Panc1 (cell line): ENCODE data around the gene CGB2. TPM values are rescaled to one million over a fixed set of nuclear protein-coding genes. Genes with fewer than 3 reads are reported as not detected.
A peak's percentile ranks its signal among the peaks of the same experiment; 100 is the strongest.

ENCODE experiments used
- ATAC-seq: fragments of 200-7000 bp; cut with Tn5 transposase; 2 replicates; pipeline ENCODE4 v1.9.1; 2020; ENCODE audit warnings: mild to moderate bottlenecking, moderate library complexity
- BruUV-seq: library from RNA; stranded (reverse); fragments of 400-500 nt; replicated peaks from 2 replicates; lab custom pipeline; 2021; lab: Mats Ljungman, UMichigan
- CTCF ChIA-PET: fragments of 300-600 bp; sonication (Branson Sonifier 250); formaldehyde crosslinking; loops from one replicate; lab custom pipeline; 2022; ENCODE audit warnings: antibody characterized with exemption; lab: Charles Lee
- POLR2A ChIA-PET: fragments of 300-600 bp; sonication (Branson Sonifier 250); formaldehyde crosslinking; loops from one replicate; lab custom pipeline; 2022; ENCODE audit warnings: antibody characterized with exemption; lab: Charles Lee
- DNase-seq: peaks from one replicate; pipeline ENCODE4 v3.0.0-alpha.2; 2010; ENCODE audit warnings: low read depth, low spot score
- H3K27ac ChIP-seq: 2 replicates; pipeline ENCODE4 v1.5.1; 2011; ENCODE audit warnings: mild to moderate bottlenecking, low read length, inconsistent platforms
- H3K27me3 ChIP-seq: fragments of 200-500 bp; sonication (Bioruptor generic); 2 replicates; pipeline ENCODE4 v1.6.0; 2014; ENCODE audit warnings: low read length, inconsistent platforms; ENCODE audit not compliant: control insufficient read depth, insufficient read depth
- H3K36me3 ChIP-seq: fragments of 200-500 bp; sonication (Bioruptor generic); 2 replicates; pipeline ENCODE4 v1.5.1; 2014; ENCODE audit warnings: inconsistent platforms, mild to moderate bottlenecking, low read length, moderate library complexity; ENCODE audit not compliant: control insufficient read depth, insufficient read depth
- H3K4me1 ChIP-seq: 2 replicates; pipeline ENCODE4 v1.5.1; 2011; ENCODE audit warnings: inconsistent platforms, mild to moderate bottlenecking, low read length, moderate library complexity; ENCODE audit not compliant: control insufficient read depth, insufficient read depth
- H3K4me3 ChIP-seq, 2 experiments: 2 replicates each; pipeline ENCODE4 v1.5.1; 2011 to 2012; ENCODE audit warnings: low read depth in 2 of 2, low read length in 2 of 2, mild to moderate bottlenecking in 2 of 2, inconsistent platforms in 1 of 2, moderate library complexity in 1 of 2
- H3K9me3 ChIP-seq: fragments of 200-500 bp; sonication (Bioruptor generic); 2 replicates; pipeline ENCODE4 v1.5.1; 2014; ENCODE audit warnings: low read depth, mild to moderate bottlenecking, inconsistent platforms, low read length, moderate library complexity; ENCODE audit not compliant: control insufficient read depth, insufficient read depth
- POLR2AphosphoS5 ChIP-seq: IDR thresholded peaks from 2 replicates; pipeline ENCODE4 v1.6.1; 2012; ENCODE audit warnings: mild to moderate bottlenecking, low read depth, low read length, moderate library complexity
- REST ChIP-seq, 2 experiments: IDR thresholded peaks; 2 replicates each; pipeline ENCODE4 v1.6.1; 2011 to 2012; ENCODE audit warnings: low read depth in 2 of 2, control low read depth in 1 of 2, low read length in 1 of 2, mild to moderate bottlenecking in 1 of 2, moderate library complexity in 1 of 2; ENCODE audit not compliant: insufficient read depth in 1 of 2
- SIN3A ChIP-seq: IDR thresholded peaks from 2 replicates; pipeline ENCODE4 v1.6.1; 2012; ENCODE audit warnings: low read depth, mild to moderate bottlenecking, low read length, moderate library complexity, borderline replicate concordance; ENCODE audit not compliant: insufficient read depth
- TCF7L2 ChIP-seq: IDR thresholded peaks from 2 replicates; pipeline ENCODE4 v1.6.1; 2011; ENCODE audit warnings: mild to moderate bottlenecking, low read depth, low read length, inconsistent platforms
- in situ Hi-C: cut with HindIII; loops from 2 replicates; pipeline ENCODE4 v1.10.0; 2016; ENCODE audit warnings: low sequenced_read_pairs, low pct_unique_long_range_greater_than_20kb
- intact Hi-C: fragments of 100-400 bp; cut with micrococcal nuclease; formaldehyde crosslinking; loops from one replicate; pipeline ENCODE4 v1.10.0; 2022; ENCODE audit not compliant: unreplicated experiment
- total RNA-seq: library from RNA; stranded (reverse); gene quantifications from one replicate; pipeline ENCODE4 v1.2.1, GENCODE V29; 2021; ENCODE audit not compliant: unreplicated experiment
- TF ChIP-seq, protein P1 (sequence below): fragments of 450-650 bp; IDR thresholded peaks from 2 replicates; pipeline ENCODE4 v1.5.1; 2017; ENCODE audit warnings: mild to moderate bottlenecking

CGB2 gene
- total RNA-seq, 1 experiment from 2014 or later = not detected

- BruUV-seq = no TSS peak
- ChIA-PET CTCF (interaction anchor here (0.5 to 1.1 kb wide), 7 partner anchors 9 to 258 kb away, joined by 3 to 10 read pairs (median 4); partner anchors contain the start of gene NTF4), POLR2A (interaction anchor here (0.6 kb wide), 1 partner anchor 360 kb away, joined by 9 read pairs; no protein-coding TSS in a partner anchor)
- no peaks in the 10 kb centered on the region for H3K9me3 ChIP-seq
- H3K4me1 ChIP-seq = no peaks in the 10 kb centered on the region
- DNase-seq (no peak), ATAC-seq (peak; percentile 89)
- H3K27ac ChIP-seq = no peak overlapping the region
- TF ChIP-seq REST (IDR thresholded peaks at IDR 0.05; ENCODE audit: insufficient read depth in 1 of 2, low read depth in 2 of 2, low read length in 1 of 2) (no peak), TCF7L2 (no peak)
- TF ChIP-seq, protein P1, sequence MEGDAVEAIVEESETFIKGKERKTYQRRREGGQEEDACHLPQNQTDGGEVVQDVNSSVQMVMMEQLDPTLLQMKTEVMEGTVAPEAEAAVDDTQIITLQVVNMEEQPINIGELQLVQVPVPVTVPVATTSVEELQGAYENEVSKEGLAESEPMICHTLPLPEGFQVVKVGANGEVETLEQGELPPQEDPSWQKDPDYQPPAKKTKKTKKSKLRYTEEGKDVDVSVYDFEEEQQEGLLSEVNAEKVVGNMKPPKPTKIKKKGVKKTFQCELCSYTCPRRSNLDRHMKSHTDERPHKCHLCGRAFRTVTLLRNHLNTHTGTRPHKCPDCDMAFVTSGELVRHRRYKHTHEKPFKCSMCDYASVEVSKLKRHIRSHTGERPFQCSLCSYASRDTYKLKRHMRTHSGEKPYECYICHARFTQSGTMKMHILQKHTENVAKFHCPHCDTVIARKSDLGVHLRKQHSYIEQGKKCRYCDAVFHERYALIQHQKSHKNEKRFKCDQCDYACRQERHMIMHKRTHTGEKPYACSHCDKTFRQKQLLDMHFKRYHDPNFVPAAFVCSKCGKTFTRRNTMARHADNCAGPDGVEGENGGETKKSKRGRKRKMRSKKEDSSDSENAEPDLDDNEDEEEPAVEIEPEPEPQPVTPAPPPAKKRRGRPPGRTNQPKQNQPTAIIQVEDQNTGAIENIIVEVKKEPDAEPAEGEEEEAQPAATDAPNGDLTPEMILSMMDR = peak; percentile 82
- intact Hi-C loops (no loop called here), in situ Hi-C loops (no loop called here)
- H3K36me3 ChIP-seq = peaks cover 4% of the 10 kb centered on the region; the same call in 1 of the 2 replicates
- no peak overlapping the region for H3K4me3 ChIP-seq
- H3K27me3 ChIP-seq = no peaks in the 10 kb centered on the region
These were observed 32.0 kb upstream of the CGB2 start for GRCh38 chr19:48999481-49000325.

GRCh38 chr19:49004133-49004532, 27.6 kb upstream of the CGB2 start:
- POLR2A ChIA-PET = no interaction called here
- TF ChIP-seq TCF7L2 (no peak), REST (IDR thresholded peaks at IDR 0.05; ENCODE audit: insufficient read depth in 1 of 2, low read depth in 2 of 2, low read length in 1 of 2) (no peak), SIN3A (no peak), POLR2AphosphoS5 (no peak)
- TF ChIP-seq, protein P1 = no peak
- Histone ChIP-seq H3K27ac (no peak overlapping the region), H3K9me3 (no peaks in the 10 kb centered on the region), H3K4me1 (no peaks in the 10 kb centered on the region), H3K4me3 (no peak overlapping the region), H3K27me3 (no peaks in the 10 kb centered on the region), H3K36me3 (peaks cover 4% of the 10 kb centered on the region; the same call in 1 of the 2 replicates)
- no peak for ATAC-seq
- CTCF ChIA-PET = no interaction called here
- no peak for DNase-seq
- in situ Hi-C loops (no loop called here), intact Hi-C loops (no loop called here)
- no TSS peak for BruUV-seq
